Epithelial cell of prostate (primary cell): Measurements from ENCODE around the gene OST4.
"Not testable (repeated sequence)": the region's sequence is repeated elsewhere in the genome, so short reads cannot be mapped to it uniquely, and the experiment has no call there.

ENCODE experiments used
- DNase-seq: peaks from one replicate; pipeline ENCODE4 v3.0.0-alpha.2; 2011; ENCODE audit warnings: low read depth, low spot score
- H3K27ac ChIP-seq: fragments of 450-650 bp; 2 replicates; pipeline ENCODE4 v1.5.1; 2017; ENCODE audit warnings: mild to moderate bottlenecking

The OST4 gene

DNA sequence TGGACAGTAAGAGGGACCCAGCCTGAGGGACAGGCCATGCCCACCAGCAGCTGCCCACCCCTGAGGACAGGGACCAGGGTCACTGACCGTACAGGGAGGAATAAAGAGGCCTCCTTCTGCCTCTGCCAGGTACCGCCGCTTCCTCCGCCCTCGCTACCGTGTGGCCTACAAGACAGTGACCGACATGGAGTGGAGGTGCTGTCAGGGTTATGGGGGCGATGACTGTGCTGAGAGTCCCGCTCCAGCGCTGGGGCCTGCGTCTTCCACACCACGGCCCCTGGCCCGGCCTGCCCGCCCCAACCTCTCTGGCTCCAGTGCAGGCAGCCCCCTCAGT, 9.1 kb upstream of the OST4 start:
- DNase-seq = no peak
- no peak overlapping the region for H3K27ac ChIP-seq

DNA sequence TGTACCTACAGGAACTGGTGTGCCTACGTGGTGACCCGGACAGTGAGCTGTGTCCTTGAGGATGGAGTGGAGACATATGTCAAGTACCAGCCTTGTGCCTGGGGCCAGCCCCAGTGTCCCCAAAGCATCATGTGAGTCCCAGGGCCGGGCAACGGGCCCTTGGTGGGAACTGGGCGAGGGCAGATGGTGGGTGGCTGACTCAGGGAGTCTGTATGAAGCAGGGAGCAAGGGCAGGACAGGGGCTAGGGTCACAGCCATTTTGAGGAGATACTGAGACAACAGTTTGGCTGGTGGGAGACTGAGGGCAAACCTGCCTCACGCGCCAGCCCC, 8.7 kb upstream of the OST4 start:
- no peak overlapping the region for H3K27ac ChIP-seq
- DNase-seq = no peak

DNA sequence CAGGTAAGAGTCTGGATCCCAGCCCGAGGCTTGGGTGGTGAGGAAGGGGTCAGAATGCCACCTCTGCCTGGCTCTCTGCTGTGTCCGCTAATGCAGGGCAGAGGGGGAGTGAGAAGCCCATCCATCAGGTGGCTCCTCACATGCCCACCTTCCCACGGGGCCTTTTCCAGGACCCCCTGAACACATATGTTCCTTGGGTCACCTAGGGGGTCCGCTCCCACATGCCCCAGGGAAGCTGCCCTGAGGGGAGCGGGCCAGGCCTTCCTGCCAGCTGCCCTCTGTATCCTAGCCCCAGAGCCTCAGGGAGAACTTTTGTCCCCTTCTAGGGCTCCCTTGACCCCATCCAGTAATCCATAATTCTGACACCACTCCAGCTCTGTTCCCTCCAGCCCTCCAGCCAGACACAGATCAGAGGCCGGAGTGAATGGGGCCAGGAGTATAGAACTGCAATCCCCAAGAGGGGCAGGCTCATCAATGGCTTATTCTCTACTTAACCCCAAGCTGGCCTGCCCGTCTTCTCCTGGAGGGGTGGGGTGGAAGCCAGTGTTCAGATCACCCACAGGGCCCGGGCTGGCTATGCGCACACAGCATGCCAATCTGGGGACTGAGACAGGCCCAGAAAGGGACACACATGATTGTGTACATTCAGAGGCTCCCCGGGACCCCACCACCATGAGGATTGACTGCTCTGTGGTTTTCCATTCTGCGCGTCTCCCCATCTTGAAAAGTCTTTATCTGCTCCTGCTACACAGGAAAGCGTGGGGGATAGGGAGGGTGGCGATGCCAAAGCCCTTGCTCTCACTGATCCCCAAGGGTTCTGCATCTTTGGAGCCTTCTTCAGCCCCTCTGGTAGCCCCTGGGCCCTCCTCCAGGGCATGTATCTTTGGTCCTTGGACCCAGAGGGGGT, 8.0 kb upstream of the OST4 start:
- no peak for DNase-seq
- H3K27ac ChIP-seq = no peak overlapping the region

DNA sequence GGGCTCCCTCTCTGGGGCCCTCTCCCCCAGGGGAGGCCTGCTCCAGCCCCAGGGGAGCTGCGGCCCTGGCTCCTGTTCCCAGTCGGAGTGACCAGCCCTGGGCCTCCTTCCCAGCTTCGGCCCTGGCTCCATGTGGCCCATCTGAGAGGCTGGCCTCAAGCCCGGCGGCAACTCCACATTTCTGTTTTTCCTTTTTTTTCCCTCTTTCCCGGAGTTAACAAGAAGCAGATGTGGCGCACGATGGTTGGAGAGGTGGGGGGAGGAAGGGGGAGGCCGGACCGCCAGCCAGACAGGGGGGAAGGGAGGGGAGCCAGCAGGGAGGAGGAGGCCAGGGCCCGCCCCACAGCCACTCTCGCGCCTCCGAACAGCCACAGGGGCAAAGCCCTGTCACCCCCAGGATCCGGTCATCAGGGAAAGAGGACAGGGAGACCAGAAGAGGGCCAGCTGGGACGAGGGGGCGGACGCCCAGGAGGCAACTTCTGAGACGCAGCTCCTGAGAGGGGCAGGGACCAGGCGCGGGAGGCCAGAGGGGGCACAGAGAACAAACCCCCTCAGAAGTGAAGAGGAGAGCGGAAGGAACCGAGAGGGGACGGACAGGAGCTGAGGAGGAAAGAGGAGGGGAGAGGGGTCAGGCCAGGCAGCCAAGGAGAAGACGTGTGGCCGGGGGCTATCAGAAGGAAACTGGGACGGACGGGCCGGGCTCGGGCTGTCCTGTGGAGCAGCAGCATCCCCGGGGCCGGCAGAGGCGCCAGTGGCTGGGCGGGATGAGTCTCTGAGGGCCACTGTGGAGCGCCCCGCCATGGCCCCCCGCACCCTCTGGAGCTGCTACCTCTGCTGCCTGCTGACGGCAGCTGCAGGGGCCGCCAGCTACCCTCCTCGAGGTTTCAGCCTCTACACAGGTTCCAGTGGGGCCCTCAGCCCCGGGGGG, 7.1 kb upstream of the OST4 start, which contains the start of gene EMILIN1:
TSS of gene EMILIN1 (plus strand) at position 349 of the 928 bp plus-strand sequence. CDS start at position 800, 451 bp downstream.
- DNase-seq = no peak
- no peak within 1 kb of the TSS for H3K27ac ChIP-seq

DNA sequence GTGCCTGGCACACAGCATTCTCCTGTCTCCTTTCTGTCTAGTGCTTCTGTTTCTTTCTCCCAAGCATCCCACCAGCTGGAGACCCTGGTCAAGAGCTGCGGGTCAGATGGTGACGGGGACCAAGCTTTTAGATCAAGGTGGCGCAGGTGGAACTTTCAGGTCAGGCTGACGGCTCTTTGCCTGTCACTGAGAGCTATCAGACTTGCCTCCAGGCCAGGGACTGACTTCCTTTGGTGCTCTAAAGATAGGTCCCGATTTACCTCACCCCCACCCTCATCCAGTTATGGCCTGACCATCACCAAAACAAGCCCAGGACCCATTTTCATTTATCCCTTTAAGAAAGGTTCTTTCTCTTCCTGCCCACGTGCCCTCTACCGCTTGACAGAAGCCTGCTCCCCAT, 5.8 kb upstream of the OST4 start:
- no peak for DNase-seq
- no peak overlapping the region for H3K27ac ChIP-seq

DNA sequence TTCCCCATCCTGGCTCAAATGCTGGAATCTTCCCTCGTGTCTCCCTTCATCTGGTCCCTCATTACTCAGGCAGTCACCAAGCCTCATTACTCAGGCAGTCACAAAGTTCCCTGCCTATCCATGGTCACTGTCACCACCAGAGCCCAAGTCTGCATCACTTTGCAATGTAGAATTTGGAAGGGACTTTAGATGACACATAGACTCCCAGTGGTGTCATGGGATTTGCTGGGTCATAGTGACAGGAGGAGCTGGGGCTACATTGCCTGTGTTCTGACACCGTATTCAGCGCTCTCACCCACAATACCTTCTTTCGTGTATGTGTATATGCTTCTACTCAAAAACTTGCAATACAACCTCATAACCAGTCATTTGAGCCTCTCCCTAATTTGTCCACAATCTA, 4.9 kb upstream of the OST4 start:
- no peak overlapping the region for H3K27ac ChIP-seq
- no peak for DNase-seq

DNA sequence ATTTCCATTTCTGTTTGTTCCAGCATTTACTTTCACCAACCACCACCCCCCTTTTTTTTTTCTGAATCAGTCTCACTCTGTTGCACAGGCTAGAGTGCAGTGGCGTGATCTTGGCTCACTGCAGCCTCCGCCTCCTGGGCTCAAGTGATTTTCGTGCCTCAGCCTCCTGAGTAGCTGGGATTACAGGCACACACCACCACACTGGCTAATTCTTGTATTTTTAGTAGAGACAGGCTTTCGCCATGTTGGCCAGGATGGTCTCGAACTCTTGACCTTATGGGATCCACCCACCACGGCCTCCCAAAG, 4.1 kb upstream of the OST4 start:
- not testable (repeated sequence) for H3K27ac ChIP-seq, DNase-seq

DNA sequence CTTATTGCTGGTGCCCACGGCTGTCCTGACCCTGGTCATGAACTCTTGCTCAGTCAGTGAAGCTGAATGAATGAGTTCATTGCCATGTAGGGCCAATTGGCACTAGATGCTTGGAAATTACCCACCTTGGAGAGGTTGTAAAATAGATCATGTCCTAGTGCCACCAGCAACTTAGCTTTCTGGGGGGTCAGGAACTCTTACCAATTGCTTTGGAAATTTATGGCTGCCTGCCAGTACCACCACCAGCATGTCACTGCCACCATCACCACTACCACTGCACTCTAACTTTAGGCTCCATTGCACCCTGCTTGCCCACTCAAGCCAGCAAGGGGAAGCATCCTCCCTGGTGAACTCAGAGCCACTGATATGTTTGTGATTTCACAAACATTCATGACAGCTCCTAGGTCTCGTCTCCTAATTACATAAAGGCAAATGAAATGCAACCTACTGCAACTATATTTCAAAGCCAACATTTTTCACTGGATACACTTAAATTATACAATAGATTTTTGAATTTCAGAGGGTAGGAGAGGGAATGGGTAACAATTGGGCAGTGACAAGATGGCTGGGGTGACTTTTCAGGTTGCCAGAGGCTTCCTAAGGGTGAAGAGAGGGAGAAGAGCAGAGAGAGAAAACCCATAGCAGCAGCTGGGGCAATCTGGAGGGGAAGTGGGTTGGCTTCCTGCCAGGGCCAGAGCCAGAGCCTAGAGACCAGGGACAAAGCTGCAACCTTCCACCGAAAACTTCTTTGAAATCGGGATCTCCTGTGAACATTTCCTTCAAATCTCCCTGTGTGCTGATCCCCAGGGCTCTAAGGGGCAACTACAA, 3.5 kb upstream of the OST4 start:
- no peak for DNase-seq
- H3K27ac ChIP-seq = no peak overlapping the region

DNA sequence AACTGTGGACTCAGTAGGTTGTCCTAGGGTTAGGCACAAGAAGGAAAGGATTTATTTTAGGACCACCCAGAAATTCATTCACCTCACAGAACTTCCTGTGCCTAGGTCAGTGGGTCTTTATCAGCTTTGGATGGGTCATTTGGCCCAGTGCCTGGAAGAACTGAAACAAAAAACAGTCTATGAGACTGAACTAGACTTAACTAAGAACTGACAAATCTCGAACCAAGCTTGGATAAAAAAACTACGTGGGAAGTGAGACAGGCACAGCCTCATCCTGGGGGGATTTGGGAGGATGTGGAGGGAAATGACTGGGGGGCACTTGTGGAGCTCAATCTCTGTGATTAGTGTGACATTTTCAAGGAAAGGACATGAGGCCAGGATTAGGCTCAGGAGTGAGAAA, 2.3 kb upstream of the OST4 start:
- no peak for DNase-seq
- no peak overlapping the region for H3K27ac ChIP-seq

DNA sequence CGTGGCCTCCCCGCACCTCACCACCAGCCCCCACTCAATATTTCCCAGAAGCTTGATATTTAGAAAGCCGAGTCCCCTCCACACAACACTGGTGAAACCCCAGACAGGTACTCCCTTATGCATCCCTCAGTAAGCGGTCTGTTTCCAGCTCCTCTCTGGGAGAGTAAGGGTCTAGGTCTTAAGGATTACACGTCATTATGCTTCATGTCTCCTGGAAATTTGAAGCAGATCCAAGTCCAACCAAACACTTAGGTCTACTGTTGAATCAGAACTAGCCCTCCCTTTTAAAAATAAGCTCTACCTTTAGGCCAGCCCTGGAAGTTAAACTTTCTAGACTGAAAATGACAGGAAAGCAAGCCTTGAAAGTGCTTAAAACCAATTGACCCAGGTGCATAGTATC, 1.5 kb upstream of the OST4 start:
- DNase-seq = no peak
- no peak overlapping the region for H3K27ac ChIP-seq

DNA sequence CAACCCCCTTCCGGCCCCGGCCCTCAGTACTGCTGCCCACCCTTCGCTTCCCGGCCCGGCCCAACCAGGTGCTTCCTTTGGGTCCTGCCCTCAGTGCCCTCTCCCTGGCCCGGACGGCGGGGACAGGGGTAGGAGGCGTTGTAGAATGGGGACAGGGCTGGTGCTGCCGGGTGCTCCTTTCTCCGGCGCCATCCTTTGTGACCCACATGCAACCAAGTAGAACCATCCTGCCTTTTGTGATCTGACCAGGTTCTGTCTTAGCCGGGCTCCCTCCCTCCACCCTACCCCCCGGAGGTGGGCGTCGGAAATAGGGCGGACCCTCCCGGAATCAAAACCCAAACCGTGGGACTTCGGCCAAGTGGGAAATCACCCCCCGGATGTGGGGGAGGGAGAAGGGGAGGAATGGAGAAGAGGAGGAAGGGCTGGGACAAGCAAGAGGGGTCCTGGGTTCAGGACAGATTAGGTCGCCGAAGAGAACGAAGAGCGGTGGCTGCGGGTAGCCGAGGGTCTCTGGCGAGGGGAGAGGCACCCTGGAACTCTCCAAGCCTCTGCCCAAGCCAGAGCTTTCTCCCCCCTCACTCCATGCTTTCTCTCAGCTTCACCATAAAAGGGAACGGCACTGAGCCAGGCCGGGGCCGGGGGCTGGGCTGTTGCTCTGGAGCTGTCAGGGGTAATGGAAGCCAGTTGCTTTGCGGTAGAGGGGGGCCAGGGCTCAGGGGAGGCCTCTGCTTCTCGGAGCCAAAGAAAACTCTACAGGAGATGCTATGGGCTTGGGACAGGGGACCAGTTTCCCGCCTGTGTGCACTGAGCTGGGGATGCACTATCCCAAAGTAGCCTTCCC, 756 bp upstream of the OST4 start:
- peak overlapping the region; percentile 54 for H3K27ac ChIP-seq
- no peak for DNase-seq

DNA sequence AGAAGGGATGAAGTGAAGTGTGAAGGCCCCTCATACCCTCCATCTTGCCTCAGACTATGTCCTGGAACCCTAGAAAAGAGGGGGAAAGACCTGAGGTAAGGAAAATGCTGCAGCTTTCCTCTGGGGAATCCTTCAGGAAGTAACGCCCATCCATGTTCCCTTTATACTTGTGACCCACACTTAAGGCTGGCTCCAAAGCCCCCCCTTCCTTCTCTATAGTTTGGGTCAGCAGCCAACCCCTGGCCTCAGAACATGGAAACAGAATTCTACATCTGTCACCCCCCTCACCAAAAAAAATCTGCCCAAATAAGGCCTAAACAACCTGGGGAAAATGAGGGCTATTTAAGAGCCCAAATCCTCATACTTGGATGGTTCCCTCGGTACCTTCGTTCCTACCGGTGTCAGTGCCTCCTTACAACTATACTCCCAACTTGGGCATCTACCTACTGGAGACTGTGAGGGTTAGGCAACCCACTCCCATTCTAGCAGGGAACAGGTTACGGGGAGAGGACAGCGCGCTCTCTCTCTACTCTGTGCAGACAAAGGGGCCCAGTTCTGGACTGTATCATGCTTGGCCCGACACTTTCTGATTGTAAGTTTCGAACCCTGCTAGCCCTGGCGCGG, 689 bp downstream of the OST4 start:
- H3K27ac ChIP-seq = peak overlapping the region; percentile 54
- DNase-seq = no peak

DNA sequence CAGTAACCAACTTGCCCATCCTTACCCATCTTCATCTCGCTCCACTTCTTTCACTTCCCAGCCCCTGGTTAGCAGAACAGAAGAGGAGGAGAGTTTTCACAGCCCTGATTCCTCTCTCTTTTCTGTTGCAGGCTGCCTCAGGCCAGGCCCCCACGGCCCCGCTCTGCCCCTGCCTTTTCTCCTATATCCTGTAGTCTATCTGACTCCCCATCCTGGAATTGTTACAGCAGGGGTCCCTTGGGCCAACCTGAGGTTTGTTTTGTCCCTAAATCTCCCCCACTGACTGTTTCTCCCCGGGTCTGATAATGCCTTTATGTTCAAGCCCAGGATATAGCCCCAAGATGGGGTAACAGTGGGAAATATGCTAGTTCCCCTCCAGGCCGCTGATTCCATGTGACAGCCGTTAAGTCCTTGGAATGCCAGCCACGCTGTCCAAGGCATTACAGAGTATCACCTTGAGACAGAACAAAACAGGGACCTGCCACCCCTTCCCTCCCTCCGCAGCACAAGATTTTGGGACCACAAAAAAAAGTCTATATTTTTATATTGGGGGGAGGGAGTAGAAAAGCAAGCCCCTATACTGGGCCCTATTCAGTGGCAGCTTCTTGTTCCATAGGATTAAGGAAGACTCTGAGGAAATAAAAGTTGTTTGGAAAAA, 1.4 kb downstream of the OST4 start:
- no peak for DNase-seq
- no peak overlapping the region for H3K27ac ChIP-seq

DNA sequence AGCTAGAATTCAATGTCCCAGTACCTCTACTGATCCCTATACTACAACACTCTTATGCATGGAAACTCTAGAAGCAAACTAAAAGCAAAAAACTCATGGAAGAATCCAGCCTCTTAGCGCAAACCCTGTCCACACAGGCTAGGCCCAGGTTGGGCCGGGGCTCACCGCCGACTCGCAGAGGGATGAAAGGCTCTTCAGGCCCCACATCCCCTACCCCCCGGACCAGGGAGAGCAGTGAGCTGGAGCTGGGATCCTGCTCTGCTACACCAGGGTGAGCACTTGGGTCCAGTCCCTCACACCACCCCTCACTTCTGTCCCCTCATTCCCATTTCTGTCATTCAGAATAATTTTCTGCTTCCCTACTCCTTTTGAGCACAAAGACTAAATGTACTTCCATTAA, 2.0 kb downstream of the OST4 start:
- DNase-seq = no peak
- H3K27ac ChIP-seq = no peak overlapping the region

DNA sequence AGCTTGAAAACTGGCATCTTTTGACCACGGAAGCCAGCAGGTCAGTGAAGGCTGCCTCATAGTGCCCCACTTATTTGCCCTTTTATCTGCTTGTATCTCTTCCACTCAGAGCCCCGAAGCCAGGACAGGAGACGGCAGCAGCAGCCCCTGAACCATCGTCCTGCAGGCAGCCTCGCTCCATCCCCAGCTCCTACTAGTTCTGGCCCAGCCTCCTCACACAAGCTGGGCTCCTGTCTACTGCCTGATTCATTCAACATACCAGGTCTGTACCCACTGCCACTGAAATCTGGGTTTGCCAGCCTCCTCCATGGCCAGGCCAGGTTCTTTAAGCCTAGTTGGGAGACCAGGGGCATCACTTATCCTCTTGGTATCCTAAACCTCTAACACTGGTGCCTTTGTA, 4.1 kb downstream of the OST4 start:
- no peak for DNase-seq
- H3K27ac ChIP-seq = no peak overlapping the region

DNA sequence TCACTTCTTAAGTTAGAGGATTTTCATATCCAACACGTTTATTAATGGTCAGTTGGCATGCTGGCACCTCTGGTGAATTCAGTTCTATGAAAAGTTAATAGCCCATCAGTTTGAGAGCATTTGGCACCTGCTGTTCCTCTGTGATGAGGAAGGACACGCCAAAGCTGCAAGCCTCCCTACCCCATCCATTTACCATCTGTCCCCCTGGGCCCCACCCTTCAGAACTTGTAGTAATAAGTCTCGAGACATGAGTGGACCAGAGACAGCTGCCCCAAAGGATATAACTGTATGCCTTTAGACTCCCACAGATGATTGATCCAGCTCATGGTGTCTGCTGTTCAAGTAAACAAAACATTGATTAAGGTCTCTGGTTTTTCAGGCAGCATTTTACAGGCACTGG, 6.3 kb downstream of the OST4 start:
- no peak overlapping the region for H3K27ac ChIP-seq

DNA sequence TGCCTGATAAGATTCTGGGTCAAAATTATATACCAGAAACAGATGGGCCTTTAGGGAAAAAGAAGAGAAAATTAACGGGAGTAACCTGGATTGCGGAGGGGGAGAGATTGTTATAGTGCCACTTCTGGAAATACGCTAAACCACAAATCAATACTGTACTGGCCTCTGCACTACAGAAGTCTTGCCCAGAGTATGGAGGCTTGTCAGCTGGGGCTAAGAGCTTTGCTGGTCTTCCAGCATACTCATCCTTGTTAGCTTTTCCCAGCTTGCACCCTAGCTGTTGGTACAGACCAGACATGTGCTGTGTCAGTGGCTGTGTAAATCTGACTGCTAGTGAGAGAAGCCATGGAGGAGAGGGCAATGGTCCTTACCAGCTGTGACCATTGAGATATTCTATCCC, 11.1 kb downstream of the OST4 start:
- H3K27ac ChIP-seq = no peak overlapping the region
- DNase-seq = no peak

More for the DNA sequence above, 6.3 kb downstream of the OST4 start:
- DNase-seq = no peak

DNA sequence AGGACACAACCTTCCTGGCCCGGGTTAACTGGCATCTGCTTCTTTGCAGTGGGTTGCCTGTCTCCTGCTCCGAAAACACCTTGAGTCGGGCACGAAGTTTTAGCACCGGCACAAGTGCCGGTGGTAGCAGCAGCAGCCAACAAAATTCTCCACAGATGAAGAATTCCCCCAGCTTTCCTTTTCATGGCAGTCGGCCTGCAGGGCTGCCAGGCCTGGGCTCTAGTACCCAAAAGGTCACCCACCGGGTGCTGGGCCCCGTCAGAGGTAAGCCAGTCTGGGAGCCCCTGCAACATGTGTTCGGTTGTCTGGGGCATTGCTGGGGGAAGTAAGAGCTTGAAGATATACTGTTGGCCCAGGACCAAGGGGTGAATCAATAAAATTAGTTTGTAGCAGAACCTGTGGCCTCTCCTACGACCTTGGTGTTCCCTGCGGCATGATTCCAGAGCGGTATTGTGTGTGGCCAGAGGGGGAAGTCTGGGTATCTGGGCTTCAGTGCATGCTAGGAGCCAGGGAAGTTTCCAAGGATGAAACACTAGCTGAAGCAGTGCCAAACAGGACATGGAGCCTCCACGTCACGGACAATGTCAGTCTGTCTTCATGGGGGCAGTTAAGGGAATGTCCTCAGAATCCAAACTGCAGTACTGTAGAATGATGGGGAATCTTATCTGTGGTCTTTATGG, 12.2 kb downstream of the OST4 start:
- H3K27ac ChIP-seq = no peak overlapping the region
- DNase-seq = no peak
